IPS DF 4.7 (cell line): ENCODE data around the gene LHX8.
"Not testable (repeated sequence)": the region's sequence is repeated elsewhere in the genome, so short reads cannot be mapped to it uniquely, and the experiment has no call there.

Source experiments
- DNase-seq: peaks from one replicate; pipeline ENCODE4 v3.0.0-alpha.2; 2013; ENCODE audit warnings: low spot score; ENCODE audit errors: extremely low read depth

LHX8 gene

GRCh38 chr1:75133750-75134646 is at the start of gene LHX8:
Gene LHX8, plus strand, starts transcription at chr1:75134388. Its CDS starts 2,227 bp downstream, at chr1:75136615.
- no peak for DNase-seq

- DNase-seq, result no peak
Measured at GRCh38 chr1:75085931-75086330, 48.3 kb upstream of the LHX8 start.

GRCh38 chr1:75087278-75087677 is 46.9 kb upstream of the LHX8 start:
- no peak for DNase-seq

- DNase-seq, result no peak
Measured at GRCh38 chr1:75092141-75092540, 42.0 kb upstream of the LHX8 start.

GRCh38 chr1:75097654-75098053 is 36.5 kb upstream of the LHX8 start:
- DNase-seq, result no peak

GRCh38 chr1:75099581-75099980 is 34.6 kb upstream of the LHX8 start:
- no peak for DNase-seq

- DNase-seq, result no peak
Measured at GRCh38 chr1:75100481-75101092, 33.6 kb upstream of the LHX8 start.

GRCh38 chr1:75112362-75112951 is 21.7 kb upstream of the LHX8 start:
- not testable (repeated sequence) for DNase-seq

- DNase-seq, result no peak
Measured at GRCh38 chr1:75115654-75116053, 18.5 kb upstream of the LHX8 start.

GRCh38 chr1:75123756-75124155 is 10.4 kb upstream of the LHX8 start:
- DNase-seq, result no peak

GRCh38 chr1:75124510-75124909 is 9.7 kb upstream of the LHX8 start:
- DNase-seq, result no peak

- no peak for DNase-seq
Measured at GRCh38 chr1:75125161-75125726, 8.9 kb upstream of the LHX8 start.

GRCh38 chr1:75126611-75127101 is 7.5 kb upstream of the LHX8 start:
- DNase-seq, result no peak

GRCh38 chr1:75127916-75128717 is 6.1 kb upstream of the LHX8 start:
- no peak for DNase-seq

GRCh38 chr1:75129660-75129982 is 4.6 kb upstream of the LHX8 start:
- no peak for DNase-seq

- no peak for DNase-seq
Measured at GRCh38 chr1:75129983-75130789, 4.0 kb upstream of the LHX8 start.

GRCh38 chr1:75130865-75131564 is 3.2 kb upstream of the LHX8 start:
- DNase-seq, result no peak

- no peak for DNase-seq
Measured at GRCh38 chr1:75131565-75132241, 2.5 kb upstream of the LHX8 start.

GRCh38 chr1:75132242-75132811 is 1.9 kb upstream of the LHX8 start:
- DNase-seq, result no peak
